Common myeloid progenitor, CD34-positive (primary cell): ENCODE results near the gene TDRKH.
A peak's percentile ranks its signal among the peaks of the same experiment; 100 is the strongest.

Experiments
- CTCF ChIA-PET: fragments of 350-600 bp; sonication (Branson Sonifier 250); formaldehyde crosslinking; loops from one replicate; lab custom pipeline; 2021; ENCODE audit warnings: antibody characterized with exemption; lab: Charles Lee
- POLR2A ChIA-PET: fragments of 350-600 bp; sonication (Branson Sonifier 250); formaldehyde crosslinking; loops from one replicate; lab custom pipeline; 2021; ENCODE audit warnings: antibody characterized with exemption; lab: Charles Lee
- DNase-seq, 3 donors: peaks; one replicate each; pipeline versions ENCODE4 v3.0.0 to v3.0.0-alpha.2; 2013
- H3K27ac ChIP-seq, 2 experiments: 1 replicate in 1 of 2; 2 replicates in 1 of 2; pipeline ENCODE4 v1.7.0; 2013; ENCODE audit warnings: inconsistent platforms in 2 of 2, low read length in 2 of 2, mild to moderate bottlenecking in 2 of 2, low read depth in 1 of 2, moderate library complexity in 1 of 2; ENCODE audit not compliant: severe bottlenecking in 2 of 2, insufficient read depth in 1 of 2, poor library complexity in 1 of 2
- H3K27me3 ChIP-seq, 5 experiments: replicated peaks in 2 of 5; 1 replicate in 3 of 5; 2 replicates in 2 of 5; pipeline versions ENCODE4 v1.6.1 to v1.7.0; 2013; ENCODE audit warnings: low read length in 4 of 5, mild to moderate bottlenecking in 2 of 5, moderate library complexity in 2 of 5, inconsistent platforms in 1 of 5; ENCODE audit not compliant: insufficient read depth in 5 of 5, control insufficient read depth in 4 of 5
- H3K36me3 ChIP-seq, 4 experiments: 1 replicate in 2 of 4; 2 replicates in 2 of 4; pipeline versions ENCODE4 v1.6.1 to v1.7.0; 2013; ENCODE audit warnings: low read length in 3 of 4, control low read depth in 1 of 4, mild to moderate bottlenecking in 1 of 4; ENCODE audit not compliant: control insufficient read depth in 4 of 4, insufficient read depth in 4 of 4
- H3K4me1 ChIP-seq, 4 experiments: 1 replicate in 3 of 4; 2 replicates in 1 of 4; pipeline versions ENCODE4 v1.6.1 to v1.7.1; 2013; ENCODE audit warnings: low read length in 3 of 4, mild to moderate bottlenecking in 3 of 4, control low read depth in 1 of 4, inconsistent platforms in 1 of 4, moderate library complexity in 1 of 4; ENCODE audit not compliant: control insufficient read depth in 4 of 4, insufficient read depth in 4 of 4; ENCODE audit errors: control extremely low read depth in 1 of 4
- H3K4me3 ChIP-seq, 7 experiments: 1 replicate in 4 of 7; 2 replicates in 3 of 7; pipeline versions ENCODE4 v1.5.1 to v1.7.0; 2013; ENCODE audit warnings: mild to moderate bottlenecking in 7 of 7, low read length in 6 of 7, moderate library complexity in 6 of 7, inconsistent platforms in 2 of 7, low read depth in 2 of 7, control low read depth in 1 of 7; ENCODE audit not compliant: insufficient read depth in 4 of 7, control insufficient read depth in 1 of 7; ENCODE audit errors: extremely low read depth in 1 of 7
- H3K9me3 ChIP-seq, 5 experiments: 1 replicate in 4 of 5; 2 replicates in 1 of 5; pipeline versions ENCODE4 v1.6.1 to v1.7.1; 2013; ENCODE audit warnings: low read length in 4 of 5, mild to moderate bottlenecking in 2 of 5, inconsistent platforms in 1 of 5, low read depth in 1 of 5, moderate library complexity in 1 of 5; ENCODE audit not compliant: control insufficient read depth in 4 of 5, insufficient read depth in 2 of 5; ENCODE audit errors: control extremely low read depth in 1 of 5
- WGBS: methylation state at CpG from one replicate; pipeline ENCODE4 v1.1.5; 2013; ENCODE audit not compliant: insufficient coverage; 5-methylcytosine and 5-hydroxymethylcytosine counted together

The TDRKH gene

GRCh38 chr1:151760597-151761385, 29.5 kb downstream of the TDRKH start:
- 100% methylated on average over 5 of the region's 7 CpGs for WGBS
- Histone ChIP-seq H3K4me1 (peaks cover 5 to 20% (median 16%) of the 10 kb centered on the region in 4 experiments), H3K4me3 (no peak overlapping the region), H3K36me3 (peaks cover 9 to 46% (median 29%) of the 10 kb centered on the region in 4 experiments), H3K27ac (no peak overlapping the region), H3K9me3 (no peaks in the 10 kb centered on the region), H3K27me3 (no peaks in the 10 kb centered on the region)
- ChIA-PET POLR2A (interaction anchor here (0.6 kb wide), 2 partner anchors 14 to 178 kb away, joined by 3 to 7 read pairs; no protein-coding TSS in a partner anchor), CTCF (interaction anchor here (1.3 kb wide), 1 partner anchor 33 kb away, joined by 4 read pairs; no protein-coding TSS in a partner anchor)
- no peak for DNase-seq

GRCh38 chr1:151759241-151759640, 31.1 kb downstream of the TDRKH start:
- no peak for DNase-seq
- POLR2A ChIA-PET = interaction anchor here (0.6 kb wide), 1 partner anchor 420 kb away, joined by 8 read pairs; no protein-coding TSS in a partner anchor
- peaks cover 9 to 46% (median 29%) of the 10 kb centered on the region in 4 experiments for H3K36me3 ChIP-seq
- H3K27me3 ChIP-seq = no peaks in the 10 kb centered on the region
- peaks cover 5 to 19% (median 14%) of the 10 kb centered on the region in 4 experiments for H3K4me1 ChIP-seq
- no peak overlapping the region for H3K4me3 ChIP-seq
- no peak overlapping the region for H3K27ac ChIP-seq
- CTCF ChIA-PET = no interaction called here
- H3K9me3 ChIP-seq = no peaks in the 10 kb centered on the region

- DNase-seq = no peak
- Histone ChIP-seq H3K27ac (no peak overlapping the region), H3K9me3 (no peaks in the 10 kb centered on the region), H3K36me3 (peaks cover 9 to 37% (median 21%) of the 10 kb centered on the region in 4 experiments), H3K27me3 (no peaks in the 10 kb centered on the region), H3K4me3 (no peak overlapping the region), H3K4me1 (no peaks in the 10 kb centered on the region)
- CTCF ChIA-PET = interaction anchor here (1.2 kb wide), 1 partner anchor 139 kb away, joined by 3 read pairs; no protein-coding TSS in a partner anchor
- WGBS = no CpG with 5 or more reads among the region's 1 CpG
- POLR2A ChIA-PET = no interaction called here
Observed at GRCh38 chr1:151756291-151756690, 34.0 kb downstream of the TDRKH start.

DNA sequence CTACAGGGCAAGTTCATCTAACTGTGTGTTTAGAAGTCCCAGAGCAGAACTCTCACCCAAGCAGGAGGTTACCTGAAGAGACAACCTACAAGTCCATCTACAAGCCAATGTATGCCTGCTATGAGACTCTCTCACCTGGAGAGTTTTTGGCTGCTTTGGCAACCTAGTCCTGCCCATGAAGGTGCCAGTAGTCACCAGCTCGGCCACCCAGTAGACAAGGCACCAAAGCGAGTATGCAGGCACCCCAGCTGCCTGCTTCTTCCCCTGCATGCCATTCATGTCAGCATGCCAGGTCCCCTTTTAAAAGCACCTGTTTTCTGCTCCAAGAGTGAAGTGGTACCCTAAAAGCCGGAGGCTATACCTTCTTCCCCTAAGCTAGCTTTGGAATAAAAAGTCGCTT, 48.8 kb downstream of the TDRKH start:
- POLR2A ChIA-PET = no interaction called here
- Histone ChIP-seq H3K36me3 (no peaks in the 10 kb centered on the region), H3K4me1 (peaks cover 0 to 6% (median 0%) of the 10 kb centered on the region in 4 experiments), H3K27ac (no peak overlapping the region), H3K27me3 (peaks cover 0 to 4% (median 2%) of the 10 kb centered on the region in 5 experiments), H3K9me3 (peaks cover 0 to 15% (median 9%) of the 10 kb centered on the region in 5 experiments), H3K4me3 (no peak overlapping the region)
- CTCF ChIA-PET = no interaction called here
- WGBS = 100% methylated on average over 4 of the region's 4 CpGs
- DNase-seq = no peak

DNA sequence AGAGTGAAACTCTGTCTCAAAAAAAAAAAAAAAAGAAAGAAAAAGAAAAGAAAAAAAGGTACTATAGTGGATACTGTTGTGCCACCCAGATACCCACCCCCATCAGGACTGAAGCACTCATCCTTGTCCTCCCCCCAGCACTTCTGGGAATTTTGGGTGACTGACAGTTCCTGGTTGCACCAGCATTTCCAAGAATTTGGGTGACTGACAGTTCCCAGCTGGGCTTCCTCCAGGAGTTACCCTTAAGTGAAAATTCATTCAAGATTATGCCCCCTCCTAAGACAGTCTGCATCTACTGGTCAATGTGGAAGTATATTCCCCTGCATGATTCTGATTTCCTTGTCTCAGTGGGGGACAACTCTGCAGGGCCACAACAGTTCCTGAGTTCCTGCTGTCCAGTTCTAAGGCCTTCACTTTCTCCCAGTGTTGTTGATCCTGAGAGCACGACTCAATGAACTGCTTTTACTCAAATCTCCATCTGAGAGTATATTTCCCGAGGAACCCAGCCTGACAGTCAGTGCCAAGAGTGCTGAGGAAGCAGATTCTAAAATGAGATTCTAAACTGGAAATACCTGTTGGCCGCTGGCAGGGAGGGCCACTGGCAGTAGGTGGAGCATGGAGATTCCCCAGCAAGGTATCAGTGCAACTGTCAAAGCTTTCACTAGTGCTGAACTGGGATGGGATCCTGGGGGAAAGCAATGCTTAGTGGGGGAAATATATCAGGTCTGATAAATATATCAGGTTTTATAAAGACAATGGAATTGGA, 50.5 kb downstream of the TDRKH start:
- 74% methylated on average over 2 of the region's 3 CpGs for WGBS
- POLR2A ChIA-PET = no interaction called here

GRCh38 chr1:151737479-151737878, 52.8 kb downstream of the TDRKH start:
- Histone ChIP-seq H3K36me3 (no peaks in the 10 kb centered on the region), H3K27me3 (peaks cover 0 to 5% (median 0%) of the 10 kb centered on the region in 5 experiments), H3K4me3 (no peak overlapping the region), H3K4me1 (peaks cover 0 to 6% (median 0%) of the 10 kb centered on the region in 4 experiments), H3K27ac (no peak overlapping the region), H3K9me3 (peaks cover 0 to 15% (median 9%) of the 10 kb centered on the region in 5 experiments)
- POLR2A ChIA-PET = no interaction called here
- DNase-seq = peak in 1 of 3 donors; percentile 10
- CTCF ChIA-PET = interaction anchor here (1.0 to 2.6 kb wide), 2 partner anchors 25 to 74 kb away, joined by 3 to 5 read pairs; no protein-coding TSS in a partner anchor

More for the DNA sequence above, 50.5 kb downstream of the TDRKH start:
- H3K36me3 ChIP-seq = no peaks in the 10 kb centered on the region
- CTCF ChIA-PET = interaction anchor here (2.6 kb wide), 1 partner anchor 22 kb away, joined by 5 read pairs; no protein-coding TSS in a partner anchor
- no peak overlapping the region for H3K27ac ChIP-seq
- peaks cover 0 to 6% (median 0%) of the 10 kb centered on the region in 4 experiments for H3K4me1 ChIP-seq
- H3K9me3 ChIP-seq = peaks cover 0 to 15% (median 9%) of the 10 kb centered on the region in 5 experiments
- no peak overlapping the region for H3K4me3 ChIP-seq
- H3K27me3 ChIP-seq = peaks cover 0 to 3% (median 0%) of the 10 kb centered on the region in 5 experiments
- no peak for DNase-seq
